HL-60 (cell line): ENCODE data around the gene METTL25B.

ENCODE experiments used
- CTCF ChIP-seq: IDR thresholded peaks from one replicate; pipeline ENCODE4 v1.5.1; 2011; ENCODE audit warnings: low read length, control low read depth, inconsistent platforms; ENCODE audit not compliant: insufficient read depth
- GABPA ChIP-seq: IDR thresholded peaks from 2 replicates; pipeline ENCODE4 v1.6.1; 2012; ENCODE audit warnings: low read depth
- POLR2AphosphoS5 ChIP-seq: IDR thresholded peaks from 2 replicates; pipeline ENCODE4 v1.6.1; 2012; ENCODE audit warnings: low read depth
- TF ChIP-seq, protein P1 (sequence below): IDR thresholded peaks from 2 replicates; pipeline ENCODE4 v1.6.1; 2012; ENCODE audit warnings: low read depth; ENCODE audit not compliant: insufficient replicate concordance

DNA sequence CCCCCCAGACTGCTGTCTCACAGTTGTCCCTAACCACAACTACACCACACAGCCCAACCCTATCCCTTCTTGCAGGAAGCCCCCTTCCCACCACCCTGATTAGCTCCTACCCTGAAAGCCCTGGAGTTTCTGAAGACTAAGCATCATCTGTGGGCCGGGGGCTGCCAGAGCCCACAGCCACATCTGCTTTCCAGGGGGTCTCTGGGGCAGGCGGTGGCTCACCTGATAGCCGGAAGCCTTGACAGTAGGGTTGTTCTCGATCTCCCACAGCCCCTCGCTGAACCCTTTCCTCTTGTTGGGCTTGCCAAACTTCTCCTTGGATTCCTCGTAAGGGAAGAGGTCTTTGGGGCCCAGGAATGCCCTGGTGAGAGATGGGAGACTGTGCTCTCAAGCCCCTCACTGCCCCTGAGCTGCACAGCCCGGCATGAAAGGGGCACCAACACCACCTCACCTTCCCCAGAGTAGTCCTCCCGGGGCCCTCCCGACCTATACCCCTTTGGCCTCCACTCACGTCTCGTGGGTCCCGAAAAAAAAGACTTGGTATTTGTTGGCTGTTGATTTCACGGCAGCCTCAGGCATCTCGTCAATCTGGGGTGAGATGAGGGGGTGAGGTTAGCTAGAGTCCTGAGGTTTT, 16.6 kb downstream of the METTL25B start:
- TF ChIP-seq CTCF (no peak), POLR2AphosphoS5 (no peak), GABPA (no peak)
- TF ChIP-seq, protein P1, sequence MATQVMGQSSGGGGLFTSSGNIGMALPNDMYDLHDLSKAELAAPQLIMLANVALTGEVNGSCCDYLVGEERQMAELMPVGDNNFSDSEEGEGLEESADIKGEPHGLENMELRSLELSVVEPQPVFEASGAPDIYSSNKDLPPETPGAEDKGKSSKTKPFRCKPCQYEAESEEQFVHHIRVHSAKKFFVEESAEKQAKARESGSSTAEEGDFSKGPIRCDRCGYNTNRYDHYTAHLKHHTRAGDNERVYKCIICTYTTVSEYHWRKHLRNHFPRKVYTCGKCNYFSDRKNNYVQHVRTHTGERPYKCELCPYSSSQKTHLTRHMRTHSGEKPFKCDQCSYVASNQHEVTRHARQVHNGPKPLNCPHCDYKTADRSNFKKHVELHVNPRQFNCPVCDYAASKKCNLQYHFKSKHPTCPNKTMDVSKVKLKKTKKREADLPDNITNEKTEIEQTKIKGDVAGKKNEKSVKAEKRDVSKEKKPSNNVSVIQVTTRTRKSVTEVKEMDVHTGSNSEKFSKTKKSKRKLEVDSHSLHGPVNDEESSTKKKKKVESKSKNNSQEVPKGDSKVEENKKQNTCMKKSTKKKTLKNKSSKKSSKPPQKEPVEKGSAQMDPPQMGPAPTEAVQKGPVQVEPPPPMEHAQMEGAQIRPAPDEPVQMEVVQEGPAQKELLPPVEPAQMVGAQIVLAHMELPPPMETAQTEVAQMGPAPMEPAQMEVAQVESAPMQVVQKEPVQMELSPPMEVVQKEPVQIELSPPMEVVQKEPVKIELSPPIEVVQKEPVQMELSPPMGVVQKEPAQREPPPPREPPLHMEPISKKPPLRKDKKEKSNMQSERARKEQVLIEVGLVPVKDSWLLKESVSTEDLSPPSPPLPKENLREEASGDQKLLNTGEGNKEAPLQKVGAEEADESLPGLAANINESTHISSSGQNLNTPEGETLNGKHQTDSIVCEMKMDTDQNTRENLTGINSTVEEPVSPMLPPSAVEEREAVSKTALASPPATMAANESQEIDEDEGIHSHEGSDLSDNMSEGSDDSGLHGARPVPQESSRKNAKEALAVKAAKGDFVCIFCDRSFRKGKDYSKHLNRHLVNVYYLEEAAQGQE, result no peak
